Brain microvascular endothelial cell (primary cell): ENCODE results near the gene GDF11.
A peak's percentile ranks its signal among the peaks of the same experiment; 100 is the strongest.

Experiments used
- DNase-seq: peaks from one replicate; pipeline ENCODE4 v3.0.0-alpha.2; 2020
- H3K27ac ChIP-seq: fragments of 250-450 bp; sonication (Bioruptor Pico); 2 replicates; pipeline ENCODE4 v1.5.1; 2020; ENCODE audit warnings: mild to moderate bottlenecking, moderate library complexity
- H3K27me3 ChIP-seq: fragments of 250-450 bp; sonication (Bioruptor Pico); replicated peaks from 2 replicates; pipeline ENCODE4 v1.5.1; 2020; ENCODE audit warnings: mild to moderate bottlenecking
- H3K36me3 ChIP-seq: fragments of 250-450 bp; sonication (Bioruptor Pico); replicated peaks from 2 replicates; pipeline ENCODE4 v1.5.1; 2020; ENCODE audit warnings: mild to moderate bottlenecking
- H3K4me3 ChIP-seq: 2 replicates; pipeline ENCODE4 v1.5.1; 2011; ENCODE audit warnings: low read depth, mild to moderate bottlenecking, control low read depth, low read length, moderate library complexity
- in situ Hi-C: cut with HindIII; loops from 2 replicates; pipeline ENCODE4 v1.10.0; 2017; ENCODE audit warnings: low sequenced_read_pairs, low pct_ligation_motif_present
- TF ChIP-seq, protein P1 (sequence below): IDR thresholded peaks from 2 replicates; pipeline ENCODE4 v1.5.1; 2011; ENCODE audit warnings: low read depth, mild to moderate bottlenecking, moderate library complexity, low read length, control low read depth, inconsistent platforms; ENCODE audit errors: missing control alignments

Gene GDF11

DNA sequence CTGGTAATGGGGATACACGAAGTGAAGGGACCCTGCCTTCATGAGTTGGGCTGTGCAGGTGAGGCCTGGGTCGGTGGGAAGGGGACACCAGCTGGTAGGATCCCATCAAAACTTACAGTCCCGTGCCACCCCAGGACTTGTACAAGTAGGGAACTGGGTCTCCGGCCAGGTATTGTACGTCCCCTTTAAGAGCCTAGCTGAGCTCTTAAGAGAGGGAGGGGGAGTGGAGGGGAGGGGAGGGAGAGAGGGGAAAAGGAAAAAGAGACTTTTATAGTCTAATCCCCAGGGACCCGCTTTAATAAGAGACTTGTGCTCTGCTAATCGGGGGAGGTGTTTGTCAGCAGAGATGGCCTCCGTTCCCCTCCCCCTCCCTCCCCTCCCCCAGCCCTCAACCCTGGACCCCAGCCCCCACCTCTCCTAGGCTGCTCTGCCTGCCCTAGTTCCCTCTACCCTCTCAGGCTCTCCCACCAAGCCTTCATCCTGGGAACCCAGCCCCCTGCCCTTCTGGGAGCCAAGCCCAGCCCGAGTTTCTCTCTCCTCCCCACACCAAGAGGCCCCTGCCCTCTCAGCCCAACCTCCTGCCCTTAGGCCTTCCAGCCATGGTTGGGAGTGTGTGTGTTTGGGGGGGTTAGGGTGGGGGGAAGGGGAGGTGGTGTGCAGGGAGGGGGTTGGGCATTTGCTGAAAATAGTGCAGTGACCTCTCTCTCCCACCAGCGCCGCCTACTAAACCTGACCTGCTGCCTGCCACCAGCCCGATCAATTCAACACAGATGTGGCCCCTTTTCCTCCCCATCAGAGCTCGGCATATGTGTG, 2.6 kb downstream of the GDF11 start:
- Histone ChIP-seq H3K36me3 (peaks cover 4% of the 10 kb centered on the region), H3K4me3 (peak overlapping the region; percentile 6), H3K27ac (no peak overlapping the region), H3K27me3 (no peaks in the 10 kb centered on the region)
- in situ Hi-C loops: no loop called here
- DNase-seq: no peak
- TF ChIP-seq, protein P1, sequence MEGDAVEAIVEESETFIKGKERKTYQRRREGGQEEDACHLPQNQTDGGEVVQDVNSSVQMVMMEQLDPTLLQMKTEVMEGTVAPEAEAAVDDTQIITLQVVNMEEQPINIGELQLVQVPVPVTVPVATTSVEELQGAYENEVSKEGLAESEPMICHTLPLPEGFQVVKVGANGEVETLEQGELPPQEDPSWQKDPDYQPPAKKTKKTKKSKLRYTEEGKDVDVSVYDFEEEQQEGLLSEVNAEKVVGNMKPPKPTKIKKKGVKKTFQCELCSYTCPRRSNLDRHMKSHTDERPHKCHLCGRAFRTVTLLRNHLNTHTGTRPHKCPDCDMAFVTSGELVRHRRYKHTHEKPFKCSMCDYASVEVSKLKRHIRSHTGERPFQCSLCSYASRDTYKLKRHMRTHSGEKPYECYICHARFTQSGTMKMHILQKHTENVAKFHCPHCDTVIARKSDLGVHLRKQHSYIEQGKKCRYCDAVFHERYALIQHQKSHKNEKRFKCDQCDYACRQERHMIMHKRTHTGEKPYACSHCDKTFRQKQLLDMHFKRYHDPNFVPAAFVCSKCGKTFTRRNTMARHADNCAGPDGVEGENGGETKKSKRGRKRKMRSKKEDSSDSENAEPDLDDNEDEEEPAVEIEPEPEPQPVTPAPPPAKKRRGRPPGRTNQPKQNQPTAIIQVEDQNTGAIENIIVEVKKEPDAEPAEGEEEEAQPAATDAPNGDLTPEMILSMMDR: no peak

DNA sequence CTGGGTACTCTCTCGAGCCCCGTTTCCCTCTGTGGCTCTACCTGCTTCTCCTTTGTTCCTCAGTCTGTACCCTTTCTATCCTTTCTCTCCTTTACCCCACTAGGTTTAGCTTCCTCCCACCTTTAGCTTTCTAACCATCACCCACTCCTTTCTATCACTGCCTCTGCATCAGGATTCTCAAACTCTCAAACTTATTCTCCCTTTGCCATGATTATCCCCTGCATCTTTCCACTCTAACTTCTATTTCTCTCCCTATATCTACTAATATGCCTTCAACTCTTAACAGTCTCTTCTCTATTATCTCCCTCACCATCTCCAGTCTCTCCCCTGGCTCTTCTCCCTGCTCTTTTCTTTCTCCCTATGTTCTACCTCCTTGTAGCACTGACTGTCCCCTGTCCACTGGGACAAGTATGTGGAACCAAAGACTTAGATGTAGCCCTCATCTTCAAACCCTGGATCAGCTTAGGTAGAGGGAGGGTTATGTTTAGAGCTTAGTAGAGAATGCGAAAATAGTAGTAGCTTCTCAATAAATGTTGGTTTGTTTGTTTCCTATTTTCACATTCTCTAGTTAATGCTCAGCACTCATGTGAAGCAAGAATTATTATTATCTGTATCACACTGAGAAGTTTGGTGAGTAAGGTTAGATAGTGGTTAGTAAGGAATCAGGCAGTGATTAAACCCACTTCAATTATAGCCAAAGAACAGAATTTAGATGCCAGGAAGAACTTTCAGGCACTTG, 3.4 kb downstream of the GDF11 start:
- in situ Hi-C loops: no loop called here
- Histone ChIP-seq H3K27ac (no peak overlapping the region), H3K36me3 (peaks cover 4% of the 10 kb centered on the region), H3K27me3 (no peaks in the 10 kb centered on the region), H3K4me3 (no peak overlapping the region)
- DNase-seq: no peak
- TF ChIP-seq, protein P1: no peak

DNA sequence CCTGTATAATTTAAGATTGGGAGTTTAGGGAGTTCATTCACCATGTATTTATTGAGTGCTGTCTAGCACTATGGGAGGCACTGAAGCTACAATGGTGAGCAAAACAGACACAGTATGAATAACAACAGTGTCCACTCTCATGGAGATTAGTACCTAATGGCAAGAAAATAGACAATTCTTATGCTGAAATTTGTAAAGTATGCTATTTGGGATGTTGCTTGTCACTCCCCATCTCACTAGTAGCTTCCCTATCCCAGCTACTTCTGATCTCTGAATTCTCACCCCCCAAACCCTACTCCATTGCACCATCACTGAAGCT, 4.0 kb downstream of the GDF11 start:
- Histone ChIP-seq H3K27me3 (no peaks in the 10 kb centered on the region), H3K27ac (no peak overlapping the region), H3K36me3 (peaks cover 5% of the 10 kb centered on the region), H3K4me3 (no peak overlapping the region)
- DNase-seq: no peak
- TF ChIP-seq, protein P1: no peak
- in situ Hi-C loops: no loop called here

DNA sequence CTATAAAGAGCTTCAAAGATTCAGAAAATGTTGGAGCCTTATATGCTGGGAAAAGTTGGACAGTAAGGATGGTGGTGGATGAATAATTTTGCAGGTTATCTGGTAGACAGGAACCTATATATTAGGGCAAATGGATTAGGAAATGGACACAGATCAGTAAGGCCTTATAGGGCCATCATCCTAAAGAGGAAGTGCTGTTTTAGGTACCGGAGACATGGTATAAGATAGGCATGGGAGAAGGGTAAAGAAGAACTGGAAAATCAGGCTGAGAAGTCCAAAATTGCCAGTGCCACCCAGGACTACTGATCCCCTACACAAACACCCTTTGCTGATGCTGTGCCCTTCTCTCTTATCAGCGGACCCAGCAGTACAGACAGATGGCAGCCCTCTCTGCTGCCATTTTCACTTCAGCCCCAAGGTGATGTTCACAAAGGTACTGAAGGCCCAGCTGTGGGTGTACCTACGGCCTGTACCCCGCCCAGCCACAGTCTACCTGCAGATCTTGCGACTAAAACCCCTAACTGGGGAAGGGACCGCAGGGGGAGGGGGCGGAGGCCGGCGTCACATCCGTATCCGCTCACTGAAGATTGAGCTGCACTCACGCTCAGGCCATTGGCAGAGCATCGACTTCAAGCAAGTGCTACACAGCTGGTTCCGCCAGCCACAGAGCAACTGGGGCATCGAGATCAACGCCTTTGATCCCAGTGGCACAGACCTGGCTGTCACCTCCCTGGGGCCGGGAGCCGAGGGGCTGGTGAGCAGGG, 5.5 kb downstream of the GDF11 start:
- Histone ChIP-seq H3K36me3 (peaks cover 18% of the 10 kb centered on the region), H3K27me3 (no peaks in the 10 kb centered on the region), H3K27ac (no peak overlapping the region), H3K4me3 (no peak overlapping the region)
- TF ChIP-seq, protein P1: no peak
- no peak for DNase-seq
- in situ Hi-C loops: no loop called here

DNA sequence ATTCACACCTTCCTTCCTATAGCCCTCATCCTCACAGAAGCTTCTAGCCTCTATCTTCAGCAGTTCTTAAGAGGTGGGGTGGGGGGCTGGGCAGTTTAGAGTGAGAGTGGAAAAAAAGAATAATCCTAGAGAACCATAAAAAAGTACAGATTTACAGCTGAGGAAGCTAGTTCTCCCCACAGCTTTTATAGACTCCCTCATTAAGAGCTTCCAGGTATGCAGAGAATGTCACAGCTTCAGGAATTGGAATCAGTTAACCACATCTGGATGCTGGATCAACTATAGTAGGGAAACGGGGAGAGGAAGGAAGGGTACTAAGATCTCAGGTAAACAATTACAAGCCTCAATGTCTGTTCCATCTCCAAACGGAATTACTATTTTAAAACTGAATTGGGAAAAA, 12.3 kb downstream of the GDF11 start:
- Histone ChIP-seq H3K36me3 (peaks cover 56% of the 10 kb centered on the region), H3K27me3 (no peaks in the 10 kb centered on the region), H3K4me3 (no peak overlapping the region), H3K27ac (no peak overlapping the region)
- TF ChIP-seq, protein P1: no peak
- DNase-seq: no peak
- in situ Hi-C loops: loop anchor here (10.0 kb wide), 1 partner anchor 200 kb away; no protein-coding TSS in a partner anchor
